Neural progenitor cell (in vitro differentiated cells): ENCODE data around the gene FRMD8. TPM values are rescaled to one million over a fixed set of nuclear protein-coding genes. Genes with fewer than 3 reads are reported as not detected.

ENCODE experiments used
- DNase-seq: peaks from one replicate; pipeline ENCODE4 v3.0.0-alpha.2; 2016; ENCODE audit warnings: low spot score
- H2AFZ ChIP-seq: fragments of 200-600 bp; sonication (generic); replicated peaks from 2 replicates; pipeline ENCODE4 v1.6.1; 2016; ENCODE audit warnings: antibody characterized with exemption
- H3F3A ChIP-seq: fragments of 200-600 bp; sonication (generic); 2 replicates; pipeline ENCODE4 v1.6.1; 2016; ENCODE audit warnings: antibody characterized with exemption, low read depth
- H3K27ac ChIP-seq: fragments of 200-600 bp; sonication (generic); 2 replicates; pipeline ENCODE4 v1.5.1; 2016; ENCODE audit warnings: mild to moderate bottlenecking
- H3K27me3 ChIP-seq: fragments of 200-600 bp; sonication (generic); 2 replicates; pipeline ENCODE4 v1.6.1; 2016; ENCODE audit warnings: mild to moderate bottlenecking, moderate library complexity
- H3K36me3 ChIP-seq: fragments of 200-600 bp; sonication (generic); 2 replicates; pipeline ENCODE4 v1.5.1; 2016
- H3K4me1 ChIP-seq: fragments of 200-600 bp; sonication (generic); 2 replicates; pipeline ENCODE4 v1.6.1; 2016; ENCODE audit warnings: mixed run types
- H3K4me2 ChIP-seq: fragments of 200-600 bp; sonication (generic); 2 replicates; pipeline ENCODE4 v1.6.1; 2016
- H3K4me3 ChIP-seq: fragments of 200-600 bp; sonication (generic); 2 replicates; pipeline ENCODE4 v1.5.1; 2016
- H3K79me2 ChIP-seq: fragments of 200-600 bp; sonication (generic); 2 replicates; pipeline ENCODE4 v1.6.1; 2016; ENCODE audit warnings: low read depth
- H3K9ac ChIP-seq: fragments of 200-600 bp; sonication (generic); 2 replicates; pipeline ENCODE4 v1.6.1; 2016
- H3K9me3 ChIP-seq: fragments of 200-600 bp; sonication (generic); 2 replicates; pipeline ENCODE4 v1.5.1; 2016; ENCODE audit warnings: low read depth
- H4K20me1 ChIP-seq: fragments of 200-600 bp; sonication (generic); 2 replicates; pipeline ENCODE4 v1.6.1; 2016; ENCODE audit warnings: low read depth
- H3K27ac Mint-ChIP-seq: 3 replicates; pipeline ENCODE4 v1.8.0; 2021; ENCODE audit warnings: mixed read lengths
- H3K27me3 Mint-ChIP-seq: 2 replicates; pipeline ENCODE4 v1.8.0; 2022; ENCODE audit warnings: low read depth, mild to moderate bottlenecking, inconsistent platforms, moderate library complexity, mixed read lengths; ENCODE audit not compliant: insufficient read depth
- H3K36me3 Mint-ChIP-seq: 3 replicates; pipeline ENCODE4 v1.8.0; 2021; ENCODE audit warnings: mixed read lengths
- H3K4me1 Mint-ChIP-seq: 3 replicates; pipeline ENCODE4 v1.8.0; 2021; ENCODE audit warnings: mixed read lengths
- H3K4me3 Mint-ChIP-seq: 3 replicates; pipeline ENCODE4 v1.8.0; 2021; ENCODE audit warnings: mild to moderate bottlenecking, moderate library complexity, mixed read lengths
- H3K9me3 Mint-ChIP-seq: 3 replicates; pipeline ENCODE4 v1.8.0; 2020; ENCODE audit warnings: mixed read lengths
- CTCF ChIP-seq: fragments of 200-600 bp; sonication (generic); IDR thresholded peaks from 2 replicates; pipeline ENCODE4 v1.5.1; 2017; ENCODE audit warnings: antibody characterized with exemption, mild to moderate bottlenecking
- EZH2 ChIP-seq: fragments of 200-600 bp; sonication (generic); IDR thresholded peaks from 2 replicates; pipeline ENCODE4 v1.6.1; 2017; ENCODE audit warnings: antibody characterized with exemption, mild to moderate bottlenecking, moderate library complexity
- EZH2phosphoT487 ChIP-seq: fragments of 200-600 bp; sonication (generic); IDR thresholded peaks from 2 replicates; pipeline ENCODE4 v1.6.1; 2017; ENCODE audit warnings: antibody characterized with exemption
- total RNA-seq: library from RNA; depleted of rRNA; stranded (reverse); fragments of >200 nt; gene quantifications from 2 replicates; pipeline ENCODE4 v1.2.3, GENCODE V29; 2015; ENCODE audit warnings: low replicate concordance

FRMD8 gene
- total RNA-seq, 1 donor from 2014 or later, result 5.8 TPM

GRCh38 chr11:65434057-65434666 lies 47.7 kb downstream of the FRMD8 start:
- H3K4me3 Mint-ChIP-seq, result no peak overlapping the region
- no peak overlapping the region for H3K4me3 ChIP-seq
- peaks cover 14% of the 10 kb centered on the region for H3K4me1 Mint-ChIP-seq
- no peak overlapping the region for H3K27ac Mint-ChIP-seq
- H3K27me3 ChIP-seq, result no peaks in the 10 kb centered on the region
- no peaks in the 10 kb centered on the region for H3K9me3 Mint-ChIP-seq
- H3K9ac ChIP-seq, result no peak overlapping the region
- H3K27ac ChIP-seq, result no peak overlapping the region
- no peaks in the 10 kb centered on the region for H3K4me1 ChIP-seq
- H2AFZ ChIP-seq, result no peak overlapping the region
- peaks cover 3% of the 10 kb centered on the region for H3F3A ChIP-seq
- no peaks in the 10 kb centered on the region for H3K79me2 ChIP-seq
- H3K27me3 Mint-ChIP-seq, result peaks cover 2% of the 10 kb centered on the region
- H3K9me3 ChIP-seq, result no peaks in the 10 kb centered on the region
- H3K36me3 Mint-ChIP-seq, result peaks cover 3% of the 10 kb centered on the region
- DNase-seq, result no peak
- H3K4me2 ChIP-seq, result no peak overlapping the region
- H4K20me1 ChIP-seq, result no peaks in the 10 kb centered on the region
- no peaks in the 10 kb centered on the region for H3K36me3 ChIP-seq
- no peak for TF ChIP-seq CTCF
- TF ChIP-seq EZH2phosphoT487, result no peak
- TF ChIP-seq EZH2, result no peak

- no peaks in the 10 kb centered on the region for H3K4me1 ChIP-seq
- Mint-ChIP-seq H3K27me3 (peaks cover 7% of the 10 kb centered on the region), H3K9me3 (no peaks in the 10 kb centered on the region), H3K4me1 (peaks cover 7% of the 10 kb centered on the region), H3K36me3 (peaks cover 3% of the 10 kb centered on the region), H3K4me3 (no peak overlapping the region), H3K27ac (no peak overlapping the region)
- no peak overlapping the region for H3K4me2 ChIP-seq
- no peak for DNase-seq
- no peaks in the 10 kb centered on the region for H3K36me3 ChIP-seq
- no peaks in the 10 kb centered on the region for H3F3A ChIP-seq
- H3K9ac ChIP-seq, result no peak overlapping the region
- no peak overlapping the region for H3K27ac ChIP-seq
- H3K4me3 ChIP-seq, result no peak overlapping the region
- no peaks in the 10 kb centered on the region for H3K79me2 ChIP-seq
- TF ChIP-seq CTCF (no peak), EZH2 (no peak), EZH2phosphoT487 (no peak)
- no peaks in the 10 kb centered on the region for H3K27me3 ChIP-seq
- no peaks in the 10 kb centered on the region for H3K9me3 ChIP-seq
- H4K20me1 ChIP-seq, result no peaks in the 10 kb centered on the region
- H2AFZ ChIP-seq, result no peak overlapping the region
Measured at GRCh38 chr11:65434667-65435410, 48.4 kb downstream of the FRMD8 start.

- Histone ChIP-seq H3K4me2 (no peak overlapping the region), H3K27me3 (no peaks in the 10 kb centered on the region), H3K4me1 (no peaks in the 10 kb centered on the region), H3K27ac (no peak overlapping the region), H3K9ac (peak overlapping the region; percentile 18), H3K9me3 (no peaks in the 10 kb centered on the region), H3K4me3 (no peak overlapping the region), H3F3A (no peaks in the 10 kb centered on the region), H2AFZ (no peak overlapping the region), H4K20me1 (no peaks in the 10 kb centered on the region), H3K79me2 (no peaks in the 10 kb centered on the region), H3K36me3 (no peaks in the 10 kb centered on the region)
- Mint-ChIP-seq H3K36me3 (peaks cover 3% of the 10 kb centered on the region), H3K4me1 (peaks cover 1% of the 10 kb centered on the region), H3K27me3 (peaks cover 7% of the 10 kb centered on the region), H3K27ac (no peak overlapping the region), H3K9me3 (no peaks in the 10 kb centered on the region), H3K4me3 (no peak overlapping the region)
- no peak for TF ChIP-seq EZH2
- TF ChIP-seq EZH2phosphoT487, result no peak
- no peak for TF ChIP-seq CTCF
- no peak for DNase-seq
Measured at GRCh38 chr11:65435411-65435931, 49.0 kb downstream of the FRMD8 start.
